Activated naive CD4-positive, alpha-beta T cell treated with anti-CD3 and anti-CD28 coated beads, Interleukin-2, amount 10 ng/mL, durations not matched to agents 7 days and 5 days (primary cell): ENCODE measurements around the gene PJVK.
"Not testable (repeated sequence)": the region's sequence is repeated elsewhere in the genome, so short reads cannot be mapped to it uniquely, and the experiment has no call there.

ENCODE experiments used
- CTCF ChIA-PET: fragments of 350-600 bp; sonication (Branson Sonifier 250); formaldehyde crosslinking; loops from one replicate; lab custom pipeline; 2021; ENCODE audit warnings: antibody characterized with exemption; lab: Charles Lee
- DNase-seq: peaks from one replicate; pipeline ENCODE4 v3.0.0-alpha.2; 2020
- H3K27ac Mint-ChIP-seq: one replicate; pipeline ENCODE4 v1.8.0; 2021; ENCODE audit warnings: mild to moderate bottlenecking, moderate library complexity, mixed read lengths
- H3K27me3 Mint-ChIP-seq: one replicate; pipeline ENCODE4 v1.8.0; 2021; ENCODE audit warnings: mild to moderate bottlenecking, mixed read lengths
- H3K36me3 Mint-ChIP-seq: one replicate; pipeline ENCODE4 v1.8.0; 2021; ENCODE audit warnings: mixed read lengths
- H3K4me1 Mint-ChIP-seq: one replicate; pipeline ENCODE4 v1.8.0; 2021; ENCODE audit warnings: mixed read lengths
- H3K4me3 Mint-ChIP-seq: one replicate; pipeline ENCODE4 v1.8.0; 2021; ENCODE audit warnings: mild to moderate bottlenecking, moderate library complexity, mixed read lengths
- H3K9me3 Mint-ChIP-seq: one replicate; pipeline ENCODE4 v1.8.0; 2021; ENCODE audit warnings: mixed read lengths

Gene PJVK

GRCh38 chr2:178452334-178452733 is 1.2 kb downstream of the PJVK start:
- Mint-ChIP-seq H3K36me3 (peaks cover 13% of the 10 kb centered on the region), H3K27me3 (peaks cover 16% of the 10 kb centered on the region), H3K27ac (no peak overlapping the region), H3K4me1 (peaks cover 31% of the 10 kb centered on the region), H3K4me3 (peak overlapping the region; percentile 4), H3K9me3 (no peaks in the 10 kb centered on the region)
- CTCF ChIA-PET: no interaction called here
- DNase-seq: no peak

GRCh38 chr2:178452870-178453269 is 1.7 kb downstream of the PJVK start:
- Mint-ChIP-seq H3K36me3 (peaks cover 12% of the 10 kb centered on the region), H3K4me1 (peaks cover 30% of the 10 kb centered on the region), H3K27ac (no peak overlapping the region), H3K27me3 (peaks cover 20% of the 10 kb centered on the region), H3K4me3 (no peak overlapping the region), H3K9me3 (no peaks in the 10 kb centered on the region)
- CTCF ChIA-PET: interaction anchor here (1.6 kb wide), 1 partner anchor 247 kb away, joined by 3 read pairs; no protein-coding TSS in a partner anchor
- DNase-seq: no peak

GRCh38 chr2:178455947-178456346 is 4.8 kb downstream of the PJVK start:
- Mint-ChIP-seq H3K27ac (no peak overlapping the region), H3K4me3 (no peak overlapping the region), H3K9me3 (no peaks in the 10 kb centered on the region), H3K36me3 (no peaks in the 10 kb centered on the region), H3K4me1 (peaks cover 5% of the 10 kb centered on the region), H3K27me3 (peaks cover 20% of the 10 kb centered on the region)
- CTCF ChIA-PET: no interaction called here
- no peak for DNase-seq

GRCh38 chr2:178457390-178457886 is 6.3 kb downstream of the PJVK start:
- no peak for DNase-seq
- Mint-ChIP-seq H3K9me3 (no peaks in the 10 kb centered on the region), H3K4me1 (no peaks in the 10 kb centered on the region), H3K27ac (no peak overlapping the region), H3K4me3 (no peak overlapping the region), H3K27me3 (peaks cover 20% of the 10 kb centered on the region), H3K36me3 (no peaks in the 10 kb centered on the region)
- CTCF ChIA-PET: no interaction called here

- Mint-ChIP-seq H3K27ac (no peak overlapping the region), H3K9me3 (no peaks in the 10 kb centered on the region), H3K4me3 (no peak overlapping the region), H3K27me3 (no peaks in the 10 kb centered on the region), H3K4me1 (no peaks in the 10 kb centered on the region), H3K36me3 (peaks cover 3% of the 10 kb centered on the region)
- DNase-seq: no peak
- CTCF ChIA-PET: no interaction called here
These were observed 18.2 kb downstream of the PJVK start for GRCh38 chr2:178469219-178469849.

- H3K36me3 Mint-ChIP-seq, H3K4me1 Mint-ChIP-seq, DNase-seq, H3K4me3 Mint-ChIP-seq, H3K27ac Mint-ChIP-seq, H3K27me3 Mint-ChIP-seq, H3K9me3 Mint-ChIP-seq, CTCF ChIA-PET: not testable (repeated sequence)
These were observed 20.1 kb downstream of the PJVK start for GRCh38 chr2:178471313-178471712.

GRCh38 chr2:178473373-178473772 is 22.2 kb downstream of the PJVK start:
- H3K9me3 Mint-ChIP-seq: no peaks in the 10 kb centered on the region

GRCh38 chr2:178473931-178474330 is 22.8 kb downstream of the PJVK start:
- CTCF ChIA-PET: no interaction called here
- no peak for DNase-seq
- H3K27ac Mint-ChIP-seq: no peak overlapping the region
- H3K27me3 Mint-ChIP-seq: no peaks in the 10 kb centered on the region
- H3K9me3 Mint-ChIP-seq: no peaks in the 10 kb centered on the region
- peaks cover 12% of the 10 kb centered on the region for H3K4me1 Mint-ChIP-seq
- H3K4me3 Mint-ChIP-seq: no peak overlapping the region
- no peaks in the 10 kb centered on the region for H3K36me3 Mint-ChIP-seq

More at GRCh38 chr2:178473373-178473772, 22.2 kb downstream of the PJVK start:
- Mint-ChIP-seq H3K4me1 (peaks cover 9% of the 10 kb centered on the region), H3K4me3 (no peak overlapping the region), H3K27me3 (no peaks in the 10 kb centered on the region), H3K27ac (no peak overlapping the region), H3K36me3 (no peaks in the 10 kb centered on the region)
- no peak for DNase-seq
- CTCF ChIA-PET: no interaction called here

- DNase-seq: no peak
- no peak overlapping the region for H3K27ac Mint-ChIP-seq
- no peaks in the 10 kb centered on the region for H3K36me3 Mint-ChIP-seq
- no peak overlapping the region for H3K4me3 Mint-ChIP-seq
- no peaks in the 10 kb centered on the region for H3K9me3 Mint-ChIP-seq
- no peaks in the 10 kb centered on the region for H3K27me3 Mint-ChIP-seq
- CTCF ChIA-PET: no interaction called here
- H3K4me1 Mint-ChIP-seq: peaks cover 18% of the 10 kb centered on the region
These were observed 23.4 kb downstream of the PJVK start for GRCh38 chr2:178474560-178474959.

- no peaks in the 10 kb centered on the region for H3K27me3 Mint-ChIP-seq
- no peaks in the 10 kb centered on the region for H3K36me3 Mint-ChIP-seq
- H3K27ac Mint-ChIP-seq: no peak overlapping the region
- CTCF ChIA-PET: interaction anchor here (1.1 kb wide), 1 partner anchor 9 kb away, joined by 3 read pairs; no protein-coding TSS in a partner anchor
- peaks cover 27% of the 10 kb centered on the region for H3K4me1 Mint-ChIP-seq
- H3K4me3 Mint-ChIP-seq: no peak overlapping the region
- DNase-seq: no peak
- H3K9me3 Mint-ChIP-seq: no peaks in the 10 kb centered on the region
These were observed 25.3 kb downstream of the PJVK start for GRCh38 chr2:178476477-178476876.

- CTCF ChIA-PET: no interaction called here
- H3K4me3 Mint-ChIP-seq: peak overlapping the region; percentile 94
- no peaks in the 10 kb centered on the region for H3K36me3 Mint-ChIP-seq
- peak overlapping the region; percentile 99 for H3K27ac Mint-ChIP-seq
- H3K27me3 Mint-ChIP-seq: no peaks in the 10 kb centered on the region
- no peak for DNase-seq
- H3K9me3 Mint-ChIP-seq: no peaks in the 10 kb centered on the region
- H3K4me1 Mint-ChIP-seq: peaks cover 38% of the 10 kb centered on the region
These were observed 26.4 kb downstream of the PJVK start for GRCh38 chr2:178477443-178478129.

- H3K36me3 Mint-ChIP-seq: peaks cover 3% of the 10 kb centered on the region
- no peaks in the 10 kb centered on the region for H3K9me3 Mint-ChIP-seq
- CTCF ChIA-PET: no interaction called here
- H3K27ac Mint-ChIP-seq: peak overlapping the region; percentile 99
- no peaks in the 10 kb centered on the region for H3K27me3 Mint-ChIP-seq
- H3K4me3 Mint-ChIP-seq: peak overlapping the region; percentile 94
- peaks cover 43% of the 10 kb centered on the region for H3K4me1 Mint-ChIP-seq
- peak; percentile 26 for DNase-seq
These were observed 26.9 kb downstream of the PJVK start for GRCh38 chr2:178478130-178478438.

GRCh38 chr2:178478439-178479274 is 27.5 kb downstream of the PJVK start, which contains the start of gene FKBP7:
Gene FKBP7, minus strand, starts transcription at chr2:178478600. Its CDS starts 101 bp downstream, at chr2:178478499.
- H3K9me3 Mint-ChIP-seq: no peaks in the 10 kb centered on the region
- peak; percentile 88 for DNase-seq
- H3K4me3 Mint-ChIP-seq: peak within 1 kb of the TSS; percentile 94
- H3K27me3 Mint-ChIP-seq: no peaks in the 10 kb centered on the region
- peak within 1 kb of the TSS; percentile 99 for H3K27ac Mint-ChIP-seq
- peaks cover 43% of the 10 kb centered on the region for H3K4me1 Mint-ChIP-seq
- CTCF ChIA-PET: interaction anchor here (1.1 to 1.7 kb wide), 2 partner anchors 28 to 44 kb away, joined by 3 to 6 read pairs; no protein-coding TSS in a partner anchor
- peaks cover 3% of the 10 kb centered on the region for H3K36me3 Mint-ChIP-seq

GRCh38 chr2:178479275-178479616 is 28.1 kb downstream of the PJVK start:
- no peak for DNase-seq
- CTCF ChIA-PET: interaction anchor here (1.1 to 1.7 kb wide), 2 partner anchors 28 to 43 kb away, joined by 3 to 6 read pairs; no protein-coding TSS in a partner anchor
- Mint-ChIP-seq H3K9me3 (no peaks in the 10 kb centered on the region), H3K36me3 (peaks cover 3% of the 10 kb centered on the region), H3K27ac (peak overlapping the region; percentile 99), H3K4me1 (peaks cover 43% of the 10 kb centered on the region), H3K4me3 (peak overlapping the region; percentile 94), H3K27me3 (no peaks in the 10 kb centered on the region)
